ENCODE data around the gene LCN9.

LCN9 gene

DNA sequence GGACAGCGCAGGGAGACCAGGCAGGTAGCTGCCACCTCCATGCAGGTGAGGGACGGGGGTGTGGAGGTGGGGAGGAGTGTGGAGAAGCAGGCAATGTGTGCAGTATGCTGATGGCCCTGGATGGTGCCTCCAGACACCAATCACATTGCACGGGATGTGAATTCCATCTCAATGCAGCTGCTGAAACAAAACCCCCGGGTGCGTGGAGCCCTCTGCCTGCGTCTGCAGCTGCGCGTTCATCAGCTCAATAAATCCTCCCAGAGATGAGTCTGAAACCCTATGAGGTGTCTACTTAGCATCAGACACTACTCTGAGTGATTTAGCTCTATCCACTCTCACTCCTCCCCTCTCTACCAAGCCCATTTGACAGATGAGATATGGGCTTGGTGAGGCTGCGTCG, 25.9 kb downstream of the LCN9 start:
- no peak for TF ChIP-seq TAF1 (IDR thresholded peaks at IDR 0.05; ENCODE audit: borderline replicate concordance, insufficient read depth, low read length)
- TF ChIP-seq POLR2AphosphoS5 (IDR thresholded peaks at IDR 0.05; ENCODE audit: low read depth, low read length) = no peak
- TF ChIP-seq FOXP2 (optimal IDR thresholded peaks at IDR 0.05; ENCODE audit: borderline replicate concordance, extremely low read depth, extremely low read length, insufficient read depth) = no peak
- no peak for TF ChIP-seq SIN3A (IDR thresholded peaks at IDR 0.05; ENCODE audit: borderline replicate concordance, insufficient read depth, low read length)

DNA sequence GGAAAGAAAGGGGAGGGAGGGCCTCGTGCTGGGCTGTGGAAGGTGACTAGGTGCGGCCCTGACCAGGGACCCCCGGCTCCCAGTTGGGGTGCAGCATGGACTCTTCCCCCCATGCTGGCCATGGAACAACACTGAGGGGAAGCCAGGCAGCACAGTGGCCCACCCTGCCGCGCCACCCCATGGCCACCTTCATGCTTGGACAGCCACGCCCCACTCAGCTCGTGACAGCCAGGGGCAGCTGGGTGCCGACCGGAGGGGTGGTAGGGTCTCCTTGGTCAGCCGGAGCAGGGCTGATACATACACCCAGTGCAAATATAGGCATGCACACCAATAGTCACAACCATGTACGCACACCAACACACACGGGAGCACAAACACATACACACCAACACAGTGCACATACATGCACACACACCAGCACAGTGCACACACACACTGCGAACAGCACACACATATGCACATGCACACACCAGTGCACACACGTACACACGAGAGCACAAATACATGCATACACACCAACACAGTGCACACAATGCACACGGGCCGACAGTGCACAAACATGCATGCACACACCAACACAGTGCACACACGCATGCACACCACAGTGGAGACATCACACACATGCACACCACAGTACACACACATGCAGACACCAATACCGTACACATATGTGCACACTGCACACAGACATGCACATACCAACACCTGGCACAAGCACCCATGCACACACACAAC, 27.9 kb downstream of the LCN9 start:
- TF ChIP-seq TAF1 (IDR thresholded peaks at IDR 0.05; ENCODE audit: borderline replicate concordance, insufficient read depth, low read length) = no peak
- no peak for TF ChIP-seq SIN3A (IDR thresholded peaks at IDR 0.05; ENCODE audit: borderline replicate concordance, insufficient read depth, low read length)
- TF ChIP-seq FOXP2 (optimal IDR thresholded peaks at IDR 0.05; ENCODE audit: borderline replicate concordance, extremely low read depth, extremely low read length, insufficient read depth) = no peak
- no peak for TF ChIP-seq POLR2AphosphoS5 (IDR thresholded peaks at IDR 0.05; ENCODE audit: low read depth, low read length)
- TF ChIP-seq, protein P1, sequence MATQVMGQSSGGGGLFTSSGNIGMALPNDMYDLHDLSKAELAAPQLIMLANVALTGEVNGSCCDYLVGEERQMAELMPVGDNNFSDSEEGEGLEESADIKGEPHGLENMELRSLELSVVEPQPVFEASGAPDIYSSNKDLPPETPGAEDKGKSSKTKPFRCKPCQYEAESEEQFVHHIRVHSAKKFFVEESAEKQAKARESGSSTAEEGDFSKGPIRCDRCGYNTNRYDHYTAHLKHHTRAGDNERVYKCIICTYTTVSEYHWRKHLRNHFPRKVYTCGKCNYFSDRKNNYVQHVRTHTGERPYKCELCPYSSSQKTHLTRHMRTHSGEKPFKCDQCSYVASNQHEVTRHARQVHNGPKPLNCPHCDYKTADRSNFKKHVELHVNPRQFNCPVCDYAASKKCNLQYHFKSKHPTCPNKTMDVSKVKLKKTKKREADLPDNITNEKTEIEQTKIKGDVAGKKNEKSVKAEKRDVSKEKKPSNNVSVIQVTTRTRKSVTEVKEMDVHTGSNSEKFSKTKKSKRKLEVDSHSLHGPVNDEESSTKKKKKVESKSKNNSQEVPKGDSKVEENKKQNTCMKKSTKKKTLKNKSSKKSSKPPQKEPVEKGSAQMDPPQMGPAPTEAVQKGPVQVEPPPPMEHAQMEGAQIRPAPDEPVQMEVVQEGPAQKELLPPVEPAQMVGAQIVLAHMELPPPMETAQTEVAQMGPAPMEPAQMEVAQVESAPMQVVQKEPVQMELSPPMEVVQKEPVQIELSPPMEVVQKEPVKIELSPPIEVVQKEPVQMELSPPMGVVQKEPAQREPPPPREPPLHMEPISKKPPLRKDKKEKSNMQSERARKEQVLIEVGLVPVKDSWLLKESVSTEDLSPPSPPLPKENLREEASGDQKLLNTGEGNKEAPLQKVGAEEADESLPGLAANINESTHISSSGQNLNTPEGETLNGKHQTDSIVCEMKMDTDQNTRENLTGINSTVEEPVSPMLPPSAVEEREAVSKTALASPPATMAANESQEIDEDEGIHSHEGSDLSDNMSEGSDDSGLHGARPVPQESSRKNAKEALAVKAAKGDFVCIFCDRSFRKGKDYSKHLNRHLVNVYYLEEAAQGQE (IDR thresholded peaks at IDR 0.05; ENCODE audit: insufficient read depth in 1 of 2, low read depth in 2 of 2, low read length in 2 of 2) = no peak

DNA sequence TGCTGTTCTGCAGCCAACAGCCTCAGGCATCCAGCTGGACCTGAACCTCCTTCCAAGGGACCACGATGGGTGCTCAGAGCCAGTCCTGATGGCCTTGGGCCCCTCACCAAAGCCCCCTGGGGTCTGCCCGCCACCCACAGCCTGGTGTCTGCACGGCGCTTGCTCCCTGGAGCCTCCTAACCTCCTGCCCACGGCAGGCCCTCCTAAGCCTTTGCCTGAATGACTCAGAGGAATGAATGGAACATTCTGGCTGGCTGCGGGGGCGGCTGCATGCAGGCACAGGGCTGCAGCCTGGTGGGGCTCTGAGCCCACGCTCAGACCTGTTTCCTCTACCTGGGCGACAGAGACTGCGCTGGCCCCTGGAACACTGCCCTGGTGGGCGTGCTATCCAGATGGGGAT, 29.3 kb downstream of the LCN9 start:
- no peak for TF ChIP-seq SIN3A (IDR thresholded peaks at IDR 0.05; ENCODE audit: borderline replicate concordance, insufficient read depth, low read length)
- no peak for TF ChIP-seq FOXP2 (optimal IDR thresholded peaks at IDR 0.05; ENCODE audit: borderline replicate concordance, extremely low read depth, extremely low read length, insufficient read depth)
- TF ChIP-seq, protein P1 (IDR thresholded peaks at IDR 0.05; ENCODE audit: insufficient read depth in 1 of 2, low read depth in 2 of 2, low read length in 2 of 2) = no peak
- no peak for TF ChIP-seq POLR2AphosphoS5 (IDR thresholded peaks at IDR 0.05; ENCODE audit: low read depth, low read length)
- TF ChIP-seq TAF1 (IDR thresholded peaks at IDR 0.05; ENCODE audit: borderline replicate concordance, insufficient read depth, low read length) = no peak

DNA sequence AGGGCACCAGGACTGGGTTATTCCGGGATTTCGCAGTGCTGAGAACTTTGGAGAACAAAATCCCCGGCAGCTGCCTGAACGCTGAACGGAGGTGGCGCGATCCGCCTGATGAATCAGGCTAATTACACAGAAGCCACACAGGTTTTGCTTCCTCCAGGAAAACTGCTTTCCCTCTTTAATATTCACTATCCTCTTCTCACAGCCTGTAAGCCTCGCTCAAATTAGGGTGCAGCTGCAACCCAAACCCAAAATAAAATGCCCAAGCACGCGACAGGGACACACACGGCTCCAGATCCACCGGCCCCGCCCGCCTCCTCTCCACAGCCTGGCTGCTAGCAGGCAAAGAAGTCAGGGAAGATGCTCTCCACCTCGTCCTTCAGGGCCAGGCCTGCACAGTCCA, 30.2 kb downstream of the LCN9 start:
- TF ChIP-seq TAF1 (IDR thresholded peaks at IDR 0.05; ENCODE audit: borderline replicate concordance, insufficient read depth, low read length) (no peak), SIN3A (IDR thresholded peaks at IDR 0.05; ENCODE audit: borderline replicate concordance, insufficient read depth, low read length) (no peak), POLR2AphosphoS5 (IDR thresholded peaks at IDR 0.05; ENCODE audit: low read depth, low read length) (no peak), FOXP2 (optimal IDR thresholded peaks at IDR 0.05; ENCODE audit: borderline replicate concordance, extremely low read depth, extremely low read length, insufficient read depth) (no peak)
- TF ChIP-seq, protein P1 (IDR thresholded peaks at IDR 0.05; ENCODE audit: insufficient read depth in 1 of 2, low read depth in 2 of 2, low read length in 2 of 2) = no peak

DNA sequence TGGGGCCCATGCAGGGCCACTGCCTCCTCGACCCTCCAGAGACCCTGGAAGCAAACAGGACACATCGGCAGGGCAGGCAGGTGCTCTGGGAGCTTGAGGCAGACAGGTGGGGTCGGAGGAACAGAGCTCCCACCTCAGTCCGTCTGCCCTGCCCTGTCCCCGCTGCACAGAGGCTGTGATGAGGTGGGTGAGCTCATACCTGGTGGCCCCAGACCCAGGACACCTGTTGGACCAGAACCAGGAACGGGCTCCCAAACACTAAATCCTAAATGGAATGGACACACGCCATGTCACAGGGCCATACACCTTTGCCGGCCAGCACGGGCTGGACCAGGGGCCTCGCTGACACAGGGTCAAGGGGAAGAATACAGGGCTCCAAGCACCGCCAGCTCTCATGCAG, 30.7 kb downstream of the LCN9 start:
- TF ChIP-seq TAF1 (IDR thresholded peaks at IDR 0.05; ENCODE audit: borderline replicate concordance, insufficient read depth, low read length) (no peak), POLR2AphosphoS5 (IDR thresholded peaks at IDR 0.05; ENCODE audit: low read depth, low read length) (no peak), SIN3A (IDR thresholded peaks at IDR 0.05; ENCODE audit: borderline replicate concordance, insufficient read depth, low read length) (no peak), FOXP2 (optimal IDR thresholded peaks at IDR 0.05; ENCODE audit: borderline replicate concordance, extremely low read depth, extremely low read length, insufficient read depth) (no peak)
- TF ChIP-seq, protein P1 (IDR thresholded peaks at IDR 0.05; ENCODE audit: insufficient read depth in 1 of 2, low read depth in 2 of 2, low read length in 2 of 2) = no peak
